GM18526 (cell line): ENCODE results near the gene PPP6R2.

ENCODE experiments used
- POLR2A ChIP-seq: IDR thresholded peaks from 3 replicates; pipeline ENCODE4 v1.6.1; 2011; ENCODE audit not compliant: insufficient read length; ENCODE audit errors: extremely low read depth

The PPP6R2 gene

DNA sequence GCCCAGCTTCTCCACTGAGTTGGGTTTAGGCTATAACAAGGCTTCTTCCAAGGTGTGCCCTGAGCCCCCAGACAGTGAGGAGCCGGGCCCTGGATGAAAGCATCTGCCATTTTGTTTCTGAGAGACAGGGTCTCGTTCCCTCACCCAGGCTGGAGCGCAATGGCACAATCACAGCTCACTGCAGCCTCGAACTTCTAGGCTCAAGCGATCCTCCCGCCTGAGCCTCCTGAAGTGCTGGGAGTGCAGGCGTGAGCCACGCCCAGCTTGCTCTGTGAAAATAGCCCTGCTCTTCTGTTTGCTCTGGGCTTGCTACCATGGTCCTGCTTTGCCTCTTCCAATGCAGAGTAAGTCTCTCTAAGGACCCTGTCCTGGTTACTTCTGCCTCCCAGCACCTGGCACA is 23.0 kb upstream of the PPP6R2 start:
- no peak for TF ChIP-seq POLR2A

- TF ChIP-seq POLR2A, result no peak
These were observed 22.3 kb upstream of the PPP6R2 start for GRCh38 chr22:50320671-50321325.

GRCh38 chr22:50323900-50324299 is 19.2 kb upstream of the PPP6R2 start:
- TF ChIP-seq POLR2A, result no peak

- TF ChIP-seq POLR2A, result no peak
These were observed 17.5 kb upstream of the PPP6R2 start for GRCh38 chr22:50325444-50326224.

DNA sequence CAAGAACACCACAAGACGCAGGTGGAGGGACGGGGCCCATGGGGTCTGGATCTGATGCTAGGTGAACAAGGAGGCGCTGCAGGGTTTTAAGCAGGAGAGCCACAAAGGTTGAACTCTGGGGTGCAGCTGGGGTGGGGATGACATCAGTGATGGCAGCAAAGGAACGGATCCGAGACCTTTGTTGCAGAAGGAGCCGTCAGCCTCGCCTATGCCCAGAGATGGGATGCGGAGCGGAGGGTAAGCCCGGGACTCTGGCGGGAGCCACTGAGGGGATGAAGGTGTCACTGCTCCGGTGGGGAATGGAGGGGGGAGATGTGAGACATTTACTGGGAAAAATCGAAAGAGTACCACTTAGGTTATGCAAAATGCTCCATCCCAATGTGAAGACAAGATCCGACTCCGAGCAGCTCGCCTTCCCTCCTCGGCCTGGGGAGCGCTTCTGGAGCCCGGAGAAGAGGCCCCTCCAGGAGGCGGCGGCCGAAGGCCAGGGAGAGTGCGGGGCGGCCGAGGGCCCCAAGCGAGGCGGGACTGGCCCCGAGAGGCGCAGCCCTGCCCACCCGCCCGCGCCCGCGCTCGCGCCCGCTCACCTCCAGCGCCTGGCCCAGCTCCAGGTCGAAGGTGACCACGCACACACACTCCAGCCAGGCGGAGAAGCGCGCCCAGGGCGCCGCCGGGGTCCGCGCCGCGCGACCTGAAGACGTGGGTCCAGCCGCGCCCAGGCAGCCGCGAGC is 16.7 kb upstream of the PPP6R2 start:
- no peak for TF ChIP-seq POLR2A

GRCh38 chr22:50326956-50327710 is 16.0 kb upstream of the PPP6R2 start, which contains the start of gene DENND6B:
DENND6B (minus strand) TSS chr22:50327012; CDS start chr22:50326988, 24 bp downstream.
- peak; percentile 76 for TF ChIP-seq POLR2A

DNA sequence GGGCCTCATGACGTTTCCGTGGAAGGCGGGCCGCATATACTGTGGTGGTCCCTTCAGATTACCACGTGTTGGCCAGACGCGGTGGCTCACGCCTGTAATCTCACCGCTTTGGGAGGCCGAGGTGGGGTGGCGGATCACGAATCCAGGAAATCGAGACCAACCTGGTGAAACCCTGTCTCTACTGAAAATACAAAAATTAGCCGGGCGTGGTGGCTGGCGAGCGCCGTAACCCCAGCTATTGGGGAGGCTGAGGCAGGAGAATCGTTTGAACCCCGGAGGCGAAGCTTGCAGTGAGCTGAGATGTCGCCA is 15.5 kb upstream of the PPP6R2 start:
- TF ChIP-seq POLR2A, result no peak

GRCh38 chr22:50329236-50329635 is 13.9 kb upstream of the PPP6R2 start:
- no peak for TF ChIP-seq POLR2A

DNA sequence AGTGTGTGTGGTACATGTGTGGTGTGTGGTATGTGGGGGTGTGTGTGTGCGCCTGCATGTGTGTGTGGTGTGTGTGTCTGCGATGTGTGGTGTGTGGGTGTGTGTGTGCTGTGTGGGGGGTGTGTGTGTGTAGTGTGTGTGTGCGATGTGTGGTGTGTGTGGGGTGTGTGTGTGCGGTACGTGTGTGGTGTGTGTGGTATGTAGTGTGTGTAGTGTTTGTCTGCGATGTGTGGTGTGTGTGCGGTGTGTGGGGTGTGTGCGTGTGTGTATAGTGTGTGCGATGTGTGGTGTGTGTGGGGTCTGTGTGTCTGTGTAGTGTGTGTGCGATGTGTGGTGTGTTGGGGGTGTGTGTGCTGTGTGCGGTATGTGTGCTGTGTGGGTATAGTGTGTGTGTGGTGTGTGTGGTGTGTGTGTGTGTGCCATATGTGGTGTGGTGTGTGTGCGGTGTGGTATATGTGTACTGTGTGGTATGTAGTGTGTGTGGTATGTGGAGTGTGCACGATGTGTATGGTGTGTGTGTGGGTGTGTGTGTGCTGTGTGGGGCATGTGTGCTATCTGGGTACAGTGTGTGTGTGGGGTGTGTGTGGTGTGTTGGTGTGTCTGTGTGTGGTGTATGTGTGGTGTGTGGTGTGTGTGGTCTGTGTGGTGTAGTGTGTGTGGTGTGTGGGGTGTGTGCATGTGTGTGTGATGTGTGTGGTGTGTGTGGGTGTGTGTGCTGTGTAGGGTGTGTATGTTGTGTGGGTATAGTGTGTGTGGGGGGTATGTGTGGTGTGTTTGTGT is 5.7 kb upstream of the PPP6R2 start:
- TF ChIP-seq POLR2A, result no peak

GRCh38 chr22:50338042-50338573 is 5.0 kb upstream of the PPP6R2 start:
- no peak for TF ChIP-seq POLR2A

DNA sequence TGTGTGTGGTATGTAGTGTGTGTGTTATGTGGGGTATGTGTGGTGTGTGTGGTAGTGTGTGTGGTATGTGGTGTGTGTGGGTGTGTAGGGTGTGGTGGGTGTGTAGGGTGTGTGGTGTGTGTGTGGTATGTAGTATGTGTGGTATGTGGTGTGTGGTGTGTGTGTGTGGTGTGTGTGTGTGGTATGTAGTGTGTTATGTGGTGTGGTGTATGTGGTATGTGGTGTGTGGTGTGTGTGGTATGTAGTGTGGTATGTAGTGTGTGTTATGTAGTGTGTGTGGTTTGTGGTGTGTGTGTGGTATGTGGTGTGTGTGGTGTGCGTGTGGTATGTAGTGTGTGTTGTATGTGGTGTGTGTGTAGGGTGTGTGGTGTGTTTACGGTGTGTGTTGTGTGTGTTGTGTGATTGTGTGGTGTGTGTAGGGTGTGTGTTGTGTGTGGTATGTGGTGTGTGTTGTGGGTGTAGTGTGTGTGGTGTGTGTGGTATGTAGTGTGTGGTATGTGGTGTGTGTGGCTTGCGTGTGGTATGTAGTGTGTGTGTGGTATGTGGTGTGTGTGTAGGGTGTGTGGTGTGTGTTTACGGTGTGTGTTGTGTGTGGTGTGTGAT is 4.2 kb upstream of the PPP6R2 start:
- TF ChIP-seq POLR2A, result no peak

GRCh38 chr22:50339945-50340879 is 2.9 kb upstream of the PPP6R2 start:
- no peak for TF ChIP-seq POLR2A

GRCh38 chr22:50341977-50342650 is 1.0 kb upstream of the PPP6R2 start:
- TF ChIP-seq POLR2A, result no peak

DNA sequence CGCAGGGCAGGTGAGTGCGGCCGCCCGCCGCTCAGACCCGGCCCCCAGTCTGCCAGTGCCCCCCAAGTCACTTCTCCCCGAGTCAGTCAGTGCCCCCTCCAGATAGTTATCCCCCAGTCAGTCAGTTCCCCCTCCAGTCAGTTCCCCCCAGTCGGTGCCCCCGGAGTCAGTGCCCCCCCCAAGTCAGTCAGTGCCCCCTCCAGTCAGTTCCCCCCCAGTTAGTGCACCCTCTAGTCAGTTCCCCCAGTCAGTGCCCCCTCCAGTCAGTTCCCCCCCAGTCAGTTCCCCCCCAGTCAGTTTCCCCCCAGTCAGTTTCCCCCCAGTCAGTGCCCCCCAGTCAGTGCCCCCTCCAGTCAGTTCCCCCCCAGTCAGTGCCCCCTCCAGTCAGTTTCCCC is 411 bp downstream of the PPP6R2 start:
- TF ChIP-seq POLR2A, result no peak
